ACC112 (cell line): Measurements from ENCODE around the gene PLAAT5.
A peak's percentile ranks its signal among the peaks of the same experiment; 100 is the strongest.

Source experiments
- H2AFZ ChIP-seq: fragments of 200-600 bp; sonication (generic); one replicate; pipeline ENCODE4 v1.6.0; 2017; ENCODE audit warnings: antibody characterized with exemption, low read length; ENCODE audit not compliant: unreplicated experiment
- H3K27ac ChIP-seq: fragments of 200-600 bp; sonication (generic); 2 replicates; pipeline ENCODE4 v1.5.1; 2014; ENCODE audit warnings: low read depth, mild to moderate bottlenecking, antibody characterized with exemption, low read length, moderate library complexity
- H3K27me3 ChIP-seq: fragments of 200-600 bp; sonication (generic); 2 replicates; pipeline ENCODE4 v1.6.1; 2014; ENCODE audit warnings: mild to moderate bottlenecking, antibody characterized with exemption, low read length, moderate library complexity, mixed read lengths; ENCODE audit not compliant: insufficient read depth
- H3K36me3 ChIP-seq: fragments of 200-600 bp; sonication (generic); 2 replicates; pipeline ENCODE4 v1.6.1; 2016; ENCODE audit warnings: mild to moderate bottlenecking, antibody characterized with exemption, low read length, moderate library complexity, mixed read lengths; ENCODE audit not compliant: insufficient read depth
- H3K4me1 ChIP-seq: fragments of 200-600 bp; sonication (generic); one replicate; pipeline ENCODE4 v1.6.1; 2016; ENCODE audit warnings: low read length, mixed read lengths; ENCODE audit not compliant: insufficient read depth, unreplicated experiment, control insufficient read depth
- H3K4me3 ChIP-seq: fragments of 200-600 bp; sonication (generic); 2 replicates; pipeline ENCODE4 v1.5.1; 2014; ENCODE audit warnings: mild to moderate bottlenecking, low read depth, low read length
- H3K79me2 ChIP-seq: fragments of 200-600 bp; sonication (generic); one replicate; pipeline ENCODE4 v1.6.0; 2016; ENCODE audit warnings: low read length; ENCODE audit not compliant: control insufficient read depth, unreplicated experiment, insufficient read depth

Gene PLAAT5

GRCh38 chr11:63503492-63503891 is 12.5 kb upstream of the PLAAT5 start:
- Histone ChIP-seq H3K79me2 (no peaks in the 10 kb centered on the region), H3K27me3 (peaks cover 5% of the 10 kb centered on the region), H3K4me3 (no peak overlapping the region), H2AFZ (no peak overlapping the region), H3K4me1 (no peaks in the 10 kb centered on the region), H3K36me3 (no peaks in the 10 kb centered on the region), H3K27ac (no peak overlapping the region)

DNA sequence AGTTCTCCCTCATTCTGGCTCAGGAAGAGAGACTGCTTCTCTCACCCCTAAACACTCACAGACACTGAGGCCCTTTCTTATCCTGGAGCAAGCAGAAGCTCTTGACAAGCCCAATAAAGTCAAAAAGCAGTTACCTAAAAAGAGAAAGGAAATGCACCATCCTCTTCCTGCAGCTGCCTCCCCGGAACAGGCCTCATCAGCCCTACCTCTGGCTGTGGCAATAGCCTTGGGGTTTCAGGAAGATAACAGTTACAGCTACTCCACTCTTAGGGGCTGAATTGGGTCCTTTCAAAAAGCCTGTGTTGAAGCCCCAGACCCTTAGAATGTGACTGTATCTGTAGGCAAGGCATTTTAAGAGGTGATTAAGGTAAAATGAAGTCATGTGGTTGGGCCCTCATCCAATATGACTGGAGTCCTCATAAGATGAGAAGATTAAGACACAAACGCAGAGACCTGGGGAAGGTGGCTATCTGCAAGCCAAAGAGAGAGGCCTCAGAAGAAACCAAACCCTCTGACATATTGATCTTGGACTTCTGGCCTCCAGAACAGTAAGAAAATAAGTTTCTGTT is 11.4 kb upstream of the PLAAT5 start:
- Histone ChIP-seq H2AFZ (no peak overlapping the region), H3K27ac (no peak overlapping the region), H3K36me3 (no peaks in the 10 kb centered on the region), H3K79me2 (no peaks in the 10 kb centered on the region), H3K4me1 (no peaks in the 10 kb centered on the region), H3K27me3 (peaks cover 16% of the 10 kb centered on the region), H3K4me3 (no peak overlapping the region)

DNA sequence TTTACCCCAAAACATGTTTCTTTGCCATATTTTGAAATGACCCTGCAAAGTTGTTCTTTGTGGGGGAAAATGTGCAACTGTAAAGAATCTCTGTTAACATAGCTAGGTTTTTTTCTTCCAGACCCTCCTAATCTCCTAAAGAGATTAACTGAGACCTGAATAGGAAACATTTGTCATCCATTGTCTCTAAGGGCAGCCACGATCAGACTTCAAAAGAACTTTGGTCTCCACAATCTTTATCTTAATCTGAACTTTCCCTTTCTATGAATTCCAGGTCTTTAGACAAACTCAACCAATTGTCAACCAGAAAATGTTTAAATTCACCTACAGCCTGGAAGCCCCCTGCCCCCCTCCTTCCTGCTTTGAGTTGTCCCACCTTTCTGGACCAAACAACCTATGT is 10.3 kb upstream of the PLAAT5 start:
- Histone ChIP-seq H3K79me2 (no peaks in the 10 kb centered on the region), H3K4me1 (no peaks in the 10 kb centered on the region), H3K36me3 (no peaks in the 10 kb centered on the region), H3K4me3 (no peak overlapping the region), H3K27me3 (peaks cover 27% of the 10 kb centered on the region), H2AFZ (no peak overlapping the region), H3K27ac (no peak overlapping the region)

- peaks cover 36% of the 10 kb centered on the region for H3K27me3 ChIP-seq
- H3K4me1 ChIP-seq: no peaks in the 10 kb centered on the region
- H3K79me2 ChIP-seq: no peaks in the 10 kb centered on the region
- no peak overlapping the region for H2AFZ ChIP-seq
- H3K4me3 ChIP-seq: no peak overlapping the region
- H3K27ac ChIP-seq: no peak overlapping the region
- no peaks in the 10 kb centered on the region for H3K36me3 ChIP-seq
These were observed 8.9 kb upstream of the PLAAT5 start for GRCh38 chr11:63499874-63500273.

DNA sequence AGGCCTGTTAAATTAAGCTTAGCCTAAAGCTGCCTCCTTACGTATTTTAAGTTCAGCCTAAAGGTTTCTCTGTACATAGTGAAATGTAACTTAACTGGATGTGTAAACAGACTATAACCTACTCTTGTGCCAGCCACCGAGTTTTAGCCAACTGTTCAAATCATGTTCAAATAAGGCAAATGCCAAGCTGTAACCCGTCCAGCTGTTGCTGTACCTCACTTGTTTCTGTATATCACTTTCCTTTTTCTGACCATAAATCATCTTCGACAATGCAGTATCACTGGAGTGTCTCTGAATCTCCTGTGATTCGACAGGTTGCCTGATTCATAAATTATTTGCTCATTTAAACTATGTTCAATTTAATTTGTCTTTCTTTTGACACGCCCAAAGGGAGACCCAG is 4.0 kb upstream of the PLAAT5 start:
- Histone ChIP-seq H3K36me3 (no peaks in the 10 kb centered on the region), H3K4me1 (peaks cover 4% of the 10 kb centered on the region), H3K4me3 (no peak overlapping the region), H3K27me3 (peaks cover 78% of the 10 kb centered on the region), H3K27ac (no peak overlapping the region), H2AFZ (no peak overlapping the region), H3K79me2 (no peaks in the 10 kb centered on the region)

GRCh38 chr11:63493127-63493526 is 2.2 kb upstream of the PLAAT5 start:
- Histone ChIP-seq H3K27me3 (peaks cover 83% of the 10 kb centered on the region), H3K79me2 (no peaks in the 10 kb centered on the region), H3K27ac (no peak overlapping the region), H3K4me1 (peaks cover 4% of the 10 kb centered on the region), H2AFZ (no peak overlapping the region), H3K4me3 (no peak overlapping the region), H3K36me3 (no peaks in the 10 kb centered on the region)

- no peaks in the 10 kb centered on the region for H3K36me3 ChIP-seq
- H3K79me2 ChIP-seq: no peaks in the 10 kb centered on the region
- no peak overlapping the region for H2AFZ ChIP-seq
- H3K4me1 ChIP-seq: peaks cover 4% of the 10 kb centered on the region
- H3K27me3 ChIP-seq: peaks cover 79% of the 10 kb centered on the region
- no peak overlapping the region for H3K27ac ChIP-seq
- H3K4me3 ChIP-seq: no peak overlapping the region
These were observed 1.5 kb upstream of the PLAAT5 start for GRCh38 chr11:63492441-63492840.

DNA sequence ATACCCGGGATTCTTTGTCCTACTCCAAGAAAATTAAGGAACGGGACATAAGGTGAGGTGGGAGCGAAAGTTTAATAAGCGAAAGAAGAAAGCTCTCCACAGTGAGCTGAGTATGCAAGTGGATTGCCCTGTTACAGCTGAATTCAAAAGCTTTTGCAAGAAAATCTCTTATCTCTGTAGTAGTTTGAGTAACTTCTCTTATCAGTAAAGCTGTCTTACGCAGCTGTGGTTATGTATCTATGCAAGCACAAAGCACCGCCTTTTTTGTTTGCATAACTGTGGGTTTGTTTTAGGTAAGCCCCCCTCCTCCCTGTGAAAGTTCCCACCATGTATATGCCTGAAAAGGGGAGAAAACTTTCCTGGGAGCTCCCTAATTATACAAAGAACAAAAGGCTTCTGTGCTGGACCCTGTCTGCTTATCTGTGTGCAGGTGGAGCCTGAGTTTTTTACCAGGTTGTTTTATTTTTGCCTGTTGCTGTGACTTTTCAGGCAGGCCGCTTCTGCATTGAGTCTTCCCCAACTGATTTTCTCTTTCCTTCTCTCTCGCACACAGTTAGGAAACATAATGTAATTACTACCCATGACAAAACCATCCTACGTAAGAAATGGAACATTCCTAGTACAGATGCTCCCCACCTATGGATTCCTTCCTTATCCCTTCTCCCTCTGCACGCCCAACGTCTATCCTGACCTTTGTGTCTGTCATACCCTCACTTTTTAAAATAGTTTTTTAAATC is 837 bp upstream of the PLAAT5 start:
- Histone ChIP-seq H3K27me3 (peaks cover 78% of the 10 kb centered on the region), H2AFZ (no peak overlapping the region), H3K79me2 (no peaks in the 10 kb centered on the region), H3K4me3 (peak overlapping the region; percentile 70), H3K4me1 (peaks cover 4% of the 10 kb centered on the region), H3K36me3 (no peaks in the 10 kb centered on the region), H3K27ac (no peak overlapping the region)

DNA sequence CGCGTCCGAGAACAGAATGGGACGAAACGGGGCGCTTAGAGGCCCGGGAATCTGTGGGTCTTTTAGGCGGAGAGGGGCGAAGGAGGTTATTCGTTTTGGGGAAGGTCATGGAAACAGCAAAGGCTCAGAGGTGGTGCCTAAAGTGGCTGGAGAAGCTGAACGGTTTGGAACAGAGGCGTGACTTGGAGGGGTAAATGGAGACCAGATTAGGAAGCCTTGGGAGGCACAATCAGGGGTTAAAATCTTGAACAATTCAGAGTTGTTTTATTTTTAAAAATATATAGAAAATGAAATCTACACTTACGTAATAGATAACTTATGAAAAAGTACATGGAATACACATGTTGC is 247 bp upstream of the PLAAT5 start:
- Histone ChIP-seq H3K79me2 (no peaks in the 10 kb centered on the region), H3K4me3 (peak overlapping the region; percentile 70), H3K4me1 (peaks cover 4% of the 10 kb centered on the region), H3K36me3 (no peaks in the 10 kb centered on the region), H2AFZ (no peak overlapping the region), H3K27ac (no peak overlapping the region), H3K27me3 (peaks cover 75% of the 10 kb centered on the region)

DNA sequence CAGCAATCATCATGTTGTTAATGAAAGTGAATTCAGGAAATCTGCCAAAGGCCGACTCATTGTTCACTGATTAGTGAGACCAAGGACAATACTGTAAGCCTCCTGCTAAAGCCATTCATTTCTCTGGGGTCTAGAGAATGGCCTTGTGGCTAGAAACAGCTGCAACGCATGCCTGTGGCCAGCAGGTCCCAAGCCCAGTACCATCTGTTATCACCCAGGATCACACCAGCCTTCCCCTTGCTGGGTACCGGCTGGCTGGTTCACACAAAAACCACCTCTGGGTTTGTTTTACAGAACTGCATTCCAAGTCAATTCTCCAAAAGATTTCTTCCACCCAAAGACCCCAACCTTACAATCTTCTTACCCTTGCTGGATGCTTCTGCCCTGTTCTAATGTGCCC is 1.1 kb downstream of the PLAAT5 start:
- Histone ChIP-seq H3K4me1 (peaks cover 4% of the 10 kb centered on the region), H3K4me3 (no peak overlapping the region), H3K79me2 (no peaks in the 10 kb centered on the region), H2AFZ (no peak overlapping the region), H3K27me3 (peaks cover 77% of the 10 kb centered on the region), H3K27ac (no peak overlapping the region), H3K36me3 (no peaks in the 10 kb centered on the region)

DNA sequence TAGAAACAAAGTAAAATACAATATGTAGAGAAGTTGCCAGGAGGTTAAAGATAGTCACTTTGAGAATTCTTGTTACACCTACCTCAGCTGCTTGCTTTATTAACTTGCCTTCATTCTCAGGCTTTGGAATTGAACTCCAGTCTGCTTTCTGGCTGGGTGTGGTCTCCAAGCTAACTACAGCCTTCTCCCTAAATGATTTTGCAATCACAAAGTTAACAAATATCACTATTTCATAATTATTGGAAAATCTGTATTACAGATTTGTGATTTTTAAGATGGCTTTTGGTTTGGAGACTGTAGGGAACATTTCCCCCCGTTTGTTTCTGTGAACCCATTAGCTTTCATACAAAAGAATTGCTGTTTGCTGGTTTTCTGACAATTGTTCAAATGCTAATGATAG is 2.2 kb downstream of the PLAAT5 start:
- no peaks in the 10 kb centered on the region for H3K79me2 ChIP-seq
- H3K4me1 ChIP-seq: peaks cover 4% of the 10 kb centered on the region
- H3K27ac ChIP-seq: no peak overlapping the region
- no peaks in the 10 kb centered on the region for H3K36me3 ChIP-seq
- H2AFZ ChIP-seq: no peak overlapping the region
- H3K27me3 ChIP-seq: peaks cover 78% of the 10 kb centered on the region
- no peak overlapping the region for H3K4me3 ChIP-seq
